ENCODE results near the gene GABRA4. TPM values are rescaled to one million over a fixed set of nuclear protein-coding genes. Genes with fewer than 3 reads are reported as not detected.

Gene GABRA4
- total RNA-seq, 1 donor from 2014 or later, result not detected

DNA sequence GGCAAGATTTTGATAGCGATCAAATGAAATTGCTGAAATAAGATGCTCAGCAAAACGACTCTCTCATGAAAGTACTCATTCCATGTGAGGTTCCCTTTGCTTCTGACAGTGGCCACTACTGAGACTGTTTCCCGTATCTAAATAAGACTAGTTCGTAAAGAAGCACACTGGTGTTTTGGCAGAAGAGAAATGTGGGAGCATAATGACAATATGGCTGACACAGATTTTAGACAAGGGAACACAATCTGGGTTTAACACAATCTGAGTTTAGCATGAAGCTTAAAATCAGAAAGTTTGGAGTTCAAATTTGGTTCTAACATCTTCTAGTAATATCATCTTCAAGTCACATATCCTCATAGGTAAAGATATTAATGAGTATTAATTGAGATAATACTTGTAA lies 13.7 kb downstream of the GABRA4 start:
- TF ChIP-seq, protein P1, sequence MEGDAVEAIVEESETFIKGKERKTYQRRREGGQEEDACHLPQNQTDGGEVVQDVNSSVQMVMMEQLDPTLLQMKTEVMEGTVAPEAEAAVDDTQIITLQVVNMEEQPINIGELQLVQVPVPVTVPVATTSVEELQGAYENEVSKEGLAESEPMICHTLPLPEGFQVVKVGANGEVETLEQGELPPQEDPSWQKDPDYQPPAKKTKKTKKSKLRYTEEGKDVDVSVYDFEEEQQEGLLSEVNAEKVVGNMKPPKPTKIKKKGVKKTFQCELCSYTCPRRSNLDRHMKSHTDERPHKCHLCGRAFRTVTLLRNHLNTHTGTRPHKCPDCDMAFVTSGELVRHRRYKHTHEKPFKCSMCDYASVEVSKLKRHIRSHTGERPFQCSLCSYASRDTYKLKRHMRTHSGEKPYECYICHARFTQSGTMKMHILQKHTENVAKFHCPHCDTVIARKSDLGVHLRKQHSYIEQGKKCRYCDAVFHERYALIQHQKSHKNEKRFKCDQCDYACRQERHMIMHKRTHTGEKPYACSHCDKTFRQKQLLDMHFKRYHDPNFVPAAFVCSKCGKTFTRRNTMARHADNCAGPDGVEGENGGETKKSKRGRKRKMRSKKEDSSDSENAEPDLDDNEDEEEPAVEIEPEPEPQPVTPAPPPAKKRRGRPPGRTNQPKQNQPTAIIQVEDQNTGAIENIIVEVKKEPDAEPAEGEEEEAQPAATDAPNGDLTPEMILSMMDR (IDR thresholded peaks at IDR 0.05), result no peak
- ChIA-PET CTCF (no interaction called here), POLR2A (no interaction called here)
- H3K9me3 Mint-ChIP-seq, result no peaks in the 10 kb centered on the region
- no peaks in the 10 kb centered on the region for H3K36me3 Mint-ChIP-seq (ENCODE audit: low read depth)
- H3K27ac Mint-ChIP-seq, result no peak overlapping the region
- ATAC-seq (ENCODE audit: low read depth), result no peak
- H3K4me1 Mint-ChIP-seq, result peaks cover 2% of the 10 kb centered on the region
- no peak for DNase-seq
- H3K4me3 Mint-ChIP-seq, result no peak overlapping the region
- intact Hi-C loops (cut with micrococcal nuclease), result no loop called here
- H3K27me3 Mint-ChIP-seq, result no peaks in the 10 kb centered on the region

DNA sequence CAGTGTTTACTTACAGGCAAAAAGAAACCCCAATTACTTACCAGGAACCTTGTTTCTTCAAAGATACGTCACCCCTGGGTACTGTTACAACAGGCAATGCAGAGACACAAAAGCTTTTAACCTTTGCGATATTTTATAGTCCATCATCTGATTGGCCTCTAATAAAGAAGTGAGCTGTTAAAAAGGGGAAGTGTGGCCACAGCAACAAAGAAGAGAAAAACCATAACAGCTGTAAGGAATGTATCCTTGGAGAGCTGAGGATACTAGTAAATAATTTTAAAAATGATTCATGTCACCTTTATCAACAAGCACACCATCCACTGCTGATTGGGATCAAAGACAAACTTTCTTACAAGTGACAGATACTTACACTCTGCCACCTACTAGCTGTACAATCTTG lies 14.1 kb downstream of the GABRA4 start:
- Mint-ChIP-seq H3K9me3 (no peaks in the 10 kb centered on the region), H3K36me3 (ENCODE audit: low read depth) (no peaks in the 10 kb centered on the region), H3K4me1 (peaks cover 2% of the 10 kb centered on the region), H3K27me3 (no peaks in the 10 kb centered on the region), H3K27ac (no peak overlapping the region), H3K4me3 (no peak overlapping the region)
- CTCF ChIA-PET, result no interaction called here
- DNase-seq (no peak), ATAC-seq (ENCODE audit: low read depth) (no peak)
- TF ChIP-seq, protein P1 (IDR thresholded peaks at IDR 0.05), result no peak
- intact Hi-C loops (cut with micrococcal nuclease), result no loop called here
- POLR2A ChIA-PET, result no interaction called here

DNA sequence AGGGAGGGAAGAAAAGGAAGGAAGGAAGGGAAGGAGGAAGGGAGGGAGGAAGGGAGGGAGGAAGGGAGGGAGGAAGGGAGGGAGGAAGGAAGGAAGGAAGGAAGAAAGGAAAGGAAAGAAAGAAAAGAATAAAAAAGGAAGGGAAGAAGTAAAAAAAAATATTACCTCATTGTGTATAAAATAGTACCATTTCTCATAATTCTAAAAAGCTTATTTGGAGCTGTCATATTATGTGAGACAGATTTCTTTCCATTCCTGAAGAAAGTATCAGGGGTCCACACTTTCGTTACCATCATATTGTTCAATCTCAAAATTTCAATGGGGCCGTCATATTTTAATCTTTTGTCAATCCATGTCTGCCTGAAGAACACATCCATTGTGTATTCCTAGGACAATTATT lies 16.1 kb downstream of the GABRA4 start:
- H3K27ac Mint-ChIP-seq, result no peak overlapping the region
- ChIA-PET CTCF (no interaction called here), POLR2A (interaction anchor here (0.7 kb wide), 1 partner anchor 1528 kb away, joined by 12 read pairs; no protein-coding TSS in a partner anchor)
- no peak overlapping the region for H3K4me3 Mint-ChIP-seq
- no peaks in the 10 kb centered on the region for H3K9me3 Mint-ChIP-seq
- intact Hi-C loops (cut with micrococcal nuclease), result no loop called here
- ATAC-seq (ENCODE audit: low read depth), result no peak
- no peak for DNase-seq
- H3K36me3 Mint-ChIP-seq (ENCODE audit: low read depth), result no peaks in the 10 kb centered on the region
- no peaks in the 10 kb centered on the region for H3K27me3 Mint-ChIP-seq
- peaks cover 2% of the 10 kb centered on the region for H3K4me1 Mint-ChIP-seq
- TF ChIP-seq, protein P1 (IDR thresholded peaks at IDR 0.05), result no peak

DNA sequence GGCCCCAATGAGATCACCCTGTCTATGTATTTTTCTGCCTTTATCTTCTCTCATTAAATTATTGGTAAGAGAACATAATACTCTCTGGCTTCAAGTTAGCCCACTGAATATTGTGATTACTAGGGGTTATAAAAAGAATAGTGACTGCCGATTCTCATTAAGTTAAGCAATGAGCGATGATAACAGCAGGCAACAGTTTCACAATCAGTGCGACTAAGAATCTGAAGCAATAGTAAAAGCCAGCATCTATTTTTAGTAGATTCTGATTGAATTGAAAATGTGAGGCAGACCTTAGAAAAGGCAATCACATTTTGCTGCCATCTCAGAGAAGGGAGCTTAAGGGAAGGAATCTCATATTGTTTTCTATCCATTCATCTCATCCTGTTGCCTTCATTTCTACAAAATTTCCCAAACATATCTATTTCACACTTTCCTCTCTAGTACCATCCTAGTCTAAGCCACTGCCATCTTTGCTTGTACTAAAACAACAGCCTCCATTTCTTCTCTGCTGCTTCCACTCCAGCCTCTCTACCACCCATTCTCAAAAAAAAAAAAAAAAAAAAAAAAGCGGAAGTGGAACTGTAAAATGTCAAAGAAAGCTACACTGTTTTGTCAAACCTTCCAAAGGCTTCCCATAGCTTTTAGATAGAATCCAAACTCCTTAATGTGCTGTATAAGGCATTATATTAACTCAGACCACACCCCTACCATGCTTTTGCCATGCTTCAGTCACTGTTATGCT lies 17.4 kb downstream of the GABRA4 start:
- TF ChIP-seq, protein P1 (IDR thresholded peaks at IDR 0.05), result no peak
- ChIA-PET CTCF (no interaction called here), POLR2A (no interaction called here)
- Mint-ChIP-seq H3K27me3 (no peaks in the 10 kb centered on the region), H3K4me1 (peaks cover 2% of the 10 kb centered on the region), H3K36me3 (ENCODE audit: low read depth) (no peaks in the 10 kb centered on the region), H3K4me3 (no peak overlapping the region), H3K27ac (no peak overlapping the region), H3K9me3 (no peaks in the 10 kb centered on the region)
- DNase-seq, result no peak
- ATAC-seq (ENCODE audit: low read depth), result no peak
- intact Hi-C loops (cut with micrococcal nuclease), result no loop called here

DNA sequence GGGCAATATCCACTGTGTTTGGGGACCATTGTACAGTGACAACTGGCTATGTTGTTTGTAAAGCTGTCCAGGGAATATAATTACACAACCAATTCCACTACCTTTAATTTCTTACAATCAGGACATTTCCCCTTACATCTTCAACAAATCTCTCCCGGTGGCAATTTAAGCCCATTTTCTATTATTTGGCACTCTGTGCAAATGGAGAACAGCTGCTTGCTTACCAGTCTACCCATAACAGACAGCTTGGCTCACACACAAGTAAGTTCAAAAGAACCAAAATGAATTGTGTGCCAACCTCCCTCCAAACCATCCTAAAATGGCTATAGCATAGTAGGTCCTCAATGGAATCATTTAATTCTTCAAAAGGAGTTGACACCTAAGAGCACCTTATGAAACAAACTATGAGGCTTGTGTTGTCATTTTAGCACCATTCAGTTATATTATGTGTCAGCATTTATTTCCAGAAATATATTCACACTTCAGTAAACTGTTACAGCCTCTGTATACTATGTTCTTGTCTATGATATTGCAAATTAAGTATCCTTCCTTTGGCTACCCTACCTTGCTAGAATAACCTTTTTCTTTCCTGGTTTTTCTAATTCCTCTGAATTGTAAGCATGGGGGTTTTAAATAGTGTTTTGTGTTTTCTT lies 18.4 kb downstream of the GABRA4 start:
- no peak overlapping the region for H3K27ac Mint-ChIP-seq
- POLR2A ChIA-PET, result no interaction called here

More for the DNA sequence above, 18.4 kb downstream of the GABRA4 start:
- no peaks in the 10 kb centered on the region for H3K36me3 Mint-ChIP-seq (ENCODE audit: low read depth)
- no peaks in the 10 kb centered on the region for H3K9me3 Mint-ChIP-seq
- intact Hi-C loops (cut with micrococcal nuclease), result no loop called here
- ATAC-seq (ENCODE audit: low read depth), result no peak
- H3K4me3 Mint-ChIP-seq, result no peak overlapping the region
- no peak for DNase-seq
- CTCF ChIA-PET, result no interaction called here
- no peaks in the 10 kb centered on the region for H3K27me3 Mint-ChIP-seq
- TF ChIP-seq, protein P1 (IDR thresholded peaks at IDR 0.05), result no peak
- H3K4me1 Mint-ChIP-seq, result peaks cover 2% of the 10 kb centered on the region
